NCI-H524 treated with DMSO at 0.1 percent for 48 hours (cell line): ENCODE data around the gene ASAP2.

ENCODE experiments used
- DNase-seq: peaks from one replicate; lab custom pipeline; 2025; lab: John Stamatoyannopoulos, UW

ASAP2 gene

DNA sequence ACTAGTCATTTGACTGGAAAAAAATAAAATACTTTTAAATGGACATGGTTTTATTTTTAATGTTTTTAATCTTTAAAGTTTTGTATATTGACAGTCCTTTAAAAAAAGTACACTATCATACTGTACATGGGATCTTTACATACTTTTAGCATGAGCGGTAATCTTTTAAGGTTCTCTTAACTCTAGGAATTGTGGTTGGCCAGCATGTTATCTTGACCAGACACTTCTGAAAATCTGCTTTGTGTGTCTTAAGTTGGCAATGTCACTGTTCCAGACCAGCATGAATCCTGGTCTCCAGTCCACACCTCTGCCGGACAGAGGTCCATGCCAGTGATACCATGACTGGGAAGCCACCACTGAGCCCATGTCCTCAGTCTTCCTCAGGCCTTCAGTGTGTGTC, 199.0 kb downstream of the ASAP2 start:
- no peak for DNase-seq

- DNase-seq: no peak
These were observed 200.1 kb downstream of the ASAP2 start for GRCh38 chr2:9406529-9407362.

DNA sequence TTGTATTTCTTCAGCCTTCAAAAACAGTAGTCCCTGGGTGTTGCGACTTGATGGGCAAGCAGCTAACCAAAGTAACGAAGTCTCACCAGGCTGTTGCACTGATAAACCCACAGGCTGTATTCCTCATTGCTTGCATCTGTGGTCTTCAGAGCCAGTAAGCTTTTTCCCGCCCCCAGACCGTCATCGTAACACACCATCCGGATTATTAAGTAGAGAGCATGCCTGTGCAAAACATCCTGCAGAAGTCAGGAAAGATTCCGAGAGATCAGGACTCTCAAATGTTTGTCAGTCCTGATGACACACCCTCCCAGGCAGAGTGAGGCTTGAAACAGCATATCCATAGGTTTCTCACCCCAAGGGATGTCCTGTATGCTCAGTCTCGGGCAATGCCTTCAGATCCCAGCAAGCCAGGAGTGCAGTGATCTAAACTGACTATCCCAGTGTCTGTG, 200.8 kb downstream of the ASAP2 start:
- DNase-seq: no peak

DNA sequence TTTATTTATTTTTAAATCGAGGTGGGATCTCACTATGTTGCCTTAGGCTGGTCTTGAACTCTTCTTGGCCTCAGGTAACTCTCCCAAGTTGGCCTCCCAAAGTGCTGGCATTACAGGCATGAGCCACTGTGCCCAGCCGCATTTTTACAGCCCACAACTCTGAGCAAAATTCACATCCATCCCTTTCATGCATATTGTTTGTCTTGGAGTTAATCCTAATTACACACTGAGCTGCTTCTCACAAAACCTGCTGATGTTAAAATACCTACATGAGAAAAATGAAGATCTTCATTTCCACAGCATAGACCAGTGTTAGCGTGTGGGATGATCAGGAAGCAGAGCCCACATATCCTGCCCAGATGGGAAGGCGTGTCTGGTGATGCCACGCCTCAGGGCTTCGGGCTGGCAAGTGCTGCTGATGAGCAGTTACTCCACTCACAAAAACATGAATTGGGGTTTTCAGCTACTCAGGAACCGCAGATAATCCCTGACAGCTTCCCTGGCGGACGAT, 202.1 kb downstream of the ASAP2 start:
- peak; percentile 85 for DNase-seq

DNA sequence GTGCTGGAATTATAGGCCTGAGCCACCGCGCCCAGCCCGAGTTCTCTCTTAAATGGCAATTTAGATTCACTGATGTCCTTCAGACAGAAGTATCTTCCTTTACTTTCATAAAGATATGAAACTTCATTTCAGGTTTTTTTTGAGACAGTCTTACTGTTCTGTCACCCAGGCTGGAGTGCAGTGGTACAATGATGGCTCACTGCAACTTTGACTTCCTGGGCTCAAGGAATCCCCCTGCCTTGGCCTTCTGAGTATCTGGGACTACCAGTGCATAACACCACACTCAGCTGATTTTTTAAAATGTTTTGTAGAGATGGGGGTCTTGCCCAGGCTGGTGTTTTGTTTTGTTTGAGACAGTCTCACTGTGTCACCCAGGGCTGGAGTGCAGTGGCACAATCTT, 203.5 kb downstream of the ASAP2 start:
- DNase-seq: no peak

DNA sequence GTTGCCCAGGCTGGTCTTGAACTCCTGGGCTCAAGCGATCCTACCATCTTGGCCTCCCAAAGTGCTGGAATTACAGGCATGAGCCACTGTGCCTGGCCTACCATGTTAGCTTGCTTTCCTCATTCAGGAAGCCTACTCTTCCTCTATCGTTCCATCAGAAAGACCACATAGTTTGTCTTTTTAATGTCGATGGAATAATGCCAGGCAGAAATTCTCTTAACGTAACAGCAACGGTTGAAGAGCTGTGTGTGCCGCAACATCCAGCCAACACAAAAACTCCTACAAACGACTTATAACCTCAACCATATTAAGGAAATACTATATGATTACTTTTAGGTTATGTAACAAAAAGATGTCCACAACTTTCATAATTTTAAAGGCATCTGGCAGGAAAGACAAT, 206.2 kb downstream of the ASAP2 start:
- DNase-seq: no peak

- DNase-seq: no peak
These were observed 209.0 kb downstream of the ASAP2 start for GRCh38 chr2:9415516-9416169.

- no peak for DNase-seq
These were observed 209.8 kb downstream of the ASAP2 start for GRCh38 chr2:9416267-9416961.

- DNase-seq: no peak
These were observed 210.3 kb downstream of the ASAP2 start for GRCh38 chr2:9416962-9417316.

DNA sequence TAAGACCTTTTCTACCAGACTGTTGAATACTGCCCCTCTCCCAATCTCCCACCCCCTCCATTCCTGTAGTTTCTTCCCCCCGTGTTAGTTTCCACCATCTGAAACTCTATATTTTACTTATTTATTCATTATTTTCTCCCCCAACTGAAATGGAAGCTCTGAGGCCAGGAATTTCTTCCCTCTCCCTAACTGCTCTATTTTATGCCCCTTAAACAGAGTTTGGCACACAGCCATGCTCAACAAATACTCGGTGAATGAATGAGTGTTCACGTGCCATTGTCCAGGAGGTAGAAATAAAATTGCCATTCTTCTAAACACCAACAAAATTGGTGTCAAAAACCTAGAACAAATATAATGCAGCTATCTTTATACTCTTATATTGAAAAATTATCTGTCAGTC, 211.1 kb downstream of the ASAP2 start:
- no peak for DNase-seq

DNA sequence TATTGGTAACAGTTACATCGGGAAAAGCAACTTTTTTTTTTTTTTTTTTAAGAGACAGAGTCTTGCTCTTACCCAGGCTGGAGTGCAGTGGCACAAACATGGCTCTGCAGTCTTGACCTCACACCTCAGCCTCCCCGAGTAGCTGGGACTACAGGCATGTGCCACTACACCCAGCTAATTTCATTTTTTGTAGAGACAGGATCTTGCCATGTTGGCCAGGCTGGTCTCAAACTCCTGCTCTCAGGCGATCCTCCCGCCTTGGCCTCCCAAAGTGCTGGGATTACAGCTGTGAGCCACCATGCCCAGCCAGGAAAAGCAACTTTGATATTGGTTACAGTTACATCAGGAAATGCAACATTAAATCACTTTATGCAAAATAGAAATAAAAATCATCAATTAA, 212.1 kb downstream of the ASAP2 start:
- DNase-seq: no peak

DNA sequence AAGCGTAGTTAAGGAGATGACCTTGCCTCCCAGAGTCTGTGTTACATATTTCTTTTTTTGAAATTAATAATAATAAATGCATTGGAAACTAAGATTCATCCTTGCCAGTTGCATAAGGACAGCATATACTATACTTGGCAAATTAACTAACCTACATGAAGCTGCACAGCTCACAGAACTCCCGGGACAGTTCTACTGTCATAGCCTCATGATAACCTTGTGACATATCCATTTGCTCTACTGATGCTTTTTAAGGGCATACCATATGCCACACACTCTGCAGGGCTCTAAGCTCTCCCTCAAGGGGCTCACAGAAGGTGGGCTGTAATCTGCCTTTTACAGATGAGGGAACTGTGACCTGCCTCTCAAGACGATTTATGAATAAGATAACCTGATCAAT, 212.9 kb downstream of the ASAP2 start:
- DNase-seq: peak; percentile 65

DNA sequence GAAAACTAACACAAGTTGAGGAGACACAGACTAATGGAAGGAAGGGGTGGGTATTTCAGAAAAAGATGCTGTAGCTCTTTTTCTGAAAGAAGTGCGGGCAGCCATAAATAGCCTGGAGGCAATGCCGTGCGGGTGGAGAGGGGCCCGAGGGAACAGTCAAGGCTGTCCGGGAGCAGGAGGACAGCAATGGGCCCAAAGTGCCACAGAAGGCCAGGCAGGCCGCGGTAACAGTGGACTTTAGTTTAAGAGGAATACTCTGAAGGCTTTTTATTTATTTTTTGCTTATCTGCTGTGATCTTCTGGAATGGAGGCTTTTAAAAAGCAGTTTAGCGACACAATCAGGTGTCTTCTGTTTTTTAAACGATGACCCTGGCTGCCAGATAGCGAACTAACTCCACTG, 213.9 kb downstream of the ASAP2 start:
- no peak for DNase-seq

DNA sequence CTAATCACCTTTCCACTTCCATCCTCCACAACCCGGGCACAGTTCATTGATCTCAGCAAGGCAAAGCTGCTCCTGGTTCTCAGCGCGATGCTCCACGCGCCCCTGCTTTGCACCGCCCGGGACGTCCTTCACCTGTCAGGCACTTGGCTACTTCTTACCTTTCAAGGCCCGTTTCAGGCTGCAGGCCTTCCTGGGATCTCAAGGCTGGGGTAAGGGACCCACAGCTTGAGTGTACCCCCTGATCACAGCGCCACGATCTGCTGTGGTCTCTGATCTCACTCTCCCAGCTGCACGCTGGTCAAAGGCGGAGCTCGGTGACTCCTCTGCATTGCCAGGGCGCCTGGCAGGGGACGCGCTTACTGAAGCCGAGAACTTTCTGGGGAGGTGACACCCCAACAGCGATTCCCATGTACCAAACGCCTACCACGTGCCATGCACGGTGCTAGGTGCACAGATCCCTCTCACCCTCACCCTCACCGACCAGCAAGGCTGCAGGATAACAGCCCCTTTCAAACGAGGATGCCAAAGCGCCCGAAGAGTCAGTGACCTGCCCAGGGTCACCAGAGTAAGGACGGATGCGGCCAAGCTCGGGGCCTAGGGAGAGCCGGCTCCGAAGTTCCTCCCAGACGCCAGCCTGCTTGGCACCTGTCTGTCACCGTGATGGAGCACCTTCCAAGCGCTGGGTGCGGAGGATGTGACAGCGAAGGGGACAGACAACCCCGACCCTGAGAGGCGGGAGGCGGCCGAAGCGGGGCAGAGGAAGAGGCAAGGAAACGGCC, 215.9 kb downstream of the ASAP2 start:
- DNase-seq: no peak

GRCh38 chr2:9423100-9423921, 216.7 kb downstream of the ASAP2 start, which contains the start of the genes CPSF3 and ITGB1BP1:
TSS of gene CPSF3 (plus strand) at chr2:9423654. CDS start at chr2:9423774, 120 bp downstream.
TSS of gene ITGB1BP1 (minus strand) at chr2:9423528. CDS start at chr2:9418697, 4,831 bp downstream.
- peak; percentile 81 for DNase-seq

- DNase-seq: no peak
These were observed 217.3 kb downstream of the ASAP2 start for GRCh38 chr2:9423922-9424272.

GRCh38 chr2:9424447-9425164, 218.0 kb downstream of the ASAP2 start:
- no peak for DNase-seq

DNA sequence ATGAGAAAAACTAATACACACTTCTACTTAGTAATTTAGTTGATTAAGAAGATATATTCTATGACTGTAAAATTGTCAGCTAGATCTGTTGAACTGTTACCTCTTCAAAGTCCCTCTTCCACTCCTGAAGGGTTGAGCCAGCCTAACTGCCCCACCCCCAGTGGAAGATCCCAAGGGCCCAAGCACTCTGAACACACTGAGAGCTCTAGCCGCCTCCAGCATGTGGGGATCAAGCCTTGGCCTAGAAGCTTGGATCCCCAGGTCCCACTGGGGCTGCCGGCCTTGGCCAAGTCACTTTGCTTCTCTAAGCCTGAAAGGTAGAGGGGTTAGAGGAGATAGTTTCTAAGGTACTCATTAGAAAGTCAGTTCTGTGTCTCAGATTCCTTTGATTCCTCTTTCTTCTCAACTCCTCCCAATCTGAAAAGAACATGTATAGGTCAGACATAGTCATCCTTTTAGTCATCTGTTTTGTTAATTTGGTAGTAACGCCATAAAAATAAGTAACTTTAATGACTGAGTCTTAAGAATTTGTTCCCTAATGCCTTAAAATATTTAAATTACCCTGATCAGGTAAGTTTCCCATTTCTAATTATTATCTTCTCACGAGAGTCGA, 222.5 kb downstream of the ASAP2 start:
- no peak for DNase-seq

GRCh38 chr2:9430316-9431293, 224.0 kb downstream of the ASAP2 start:
- no peak for DNase-seq
